ENCODE data around the gene SLC39A6.
"Not testable (repeated sequence)": the region's sequence is repeated elsewhere in the genome, so short reads cannot be mapped to it uniquely, and the experiment has no call there.

SLC39A6 gene

DNA sequence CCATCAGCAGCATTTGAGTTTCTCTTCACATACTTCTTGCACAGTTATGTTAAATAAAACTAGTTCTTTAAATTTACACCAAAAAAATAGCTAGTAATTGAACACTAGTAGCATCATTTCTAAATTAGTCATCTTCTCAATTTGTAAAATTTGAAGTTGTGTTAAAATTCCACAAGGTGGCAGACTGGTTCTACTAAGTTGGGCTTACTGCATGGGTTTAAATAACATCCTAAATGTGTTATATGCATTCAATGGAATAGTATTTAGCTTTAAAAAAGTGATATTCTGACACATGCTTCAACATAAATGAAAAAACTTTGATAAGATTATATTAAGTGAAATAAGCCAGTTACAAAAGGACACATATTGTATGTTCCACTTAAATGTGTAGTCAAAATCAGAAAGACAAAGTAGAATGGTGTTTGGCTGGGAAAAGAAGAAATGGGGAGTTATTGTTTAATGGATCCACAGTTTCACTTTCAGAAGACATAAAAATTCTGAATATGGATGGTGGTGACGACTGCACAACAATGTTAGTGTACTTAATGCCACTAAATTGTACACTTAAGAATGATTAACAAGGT, 33.1 kb downstream of the SLC39A6 start:
- peak; percentile 64 for DNase-seq

DNA sequence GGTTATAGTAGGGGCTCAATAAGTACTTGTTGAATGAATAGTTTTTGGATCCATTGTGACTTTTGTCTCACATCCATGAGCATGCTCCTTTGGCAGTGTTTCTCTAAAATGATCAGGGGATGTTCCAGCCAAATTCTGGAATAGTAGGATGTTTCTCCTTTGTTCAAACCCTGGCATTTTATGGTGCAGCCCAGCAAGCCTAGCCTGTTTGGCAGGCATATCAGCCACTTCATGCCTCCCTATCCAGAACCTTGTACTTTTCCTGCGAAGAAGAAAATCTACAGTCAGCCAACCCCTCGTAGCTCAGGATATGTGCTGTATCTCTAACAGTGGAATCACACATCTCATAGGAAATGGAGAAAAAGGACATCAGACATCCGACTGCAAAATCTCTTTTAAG, 34.7 kb downstream of the SLC39A6 start:
- no peak for DNase-seq

DNA sequence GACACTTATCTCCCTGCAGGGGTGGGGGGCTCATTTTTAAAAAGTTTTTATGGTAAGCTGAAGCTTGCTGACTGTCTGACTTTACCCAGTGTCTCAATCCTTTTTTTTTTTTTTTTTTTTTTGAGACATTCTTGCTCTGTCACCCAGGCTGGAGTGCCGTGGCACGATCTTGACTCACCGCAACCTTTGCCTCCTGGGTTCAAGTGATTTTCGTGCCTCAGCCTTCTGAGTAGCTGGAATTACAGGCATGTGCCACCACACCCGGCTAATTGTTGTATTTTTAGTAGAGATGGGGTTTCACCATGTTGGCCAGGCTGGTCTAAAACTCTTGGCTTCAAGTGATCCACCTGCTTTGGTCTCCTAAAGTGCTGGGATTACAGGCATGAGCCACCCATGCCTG, 37.0 kb downstream of the SLC39A6 start:
- DNase-seq: not testable (repeated sequence)

DNA sequence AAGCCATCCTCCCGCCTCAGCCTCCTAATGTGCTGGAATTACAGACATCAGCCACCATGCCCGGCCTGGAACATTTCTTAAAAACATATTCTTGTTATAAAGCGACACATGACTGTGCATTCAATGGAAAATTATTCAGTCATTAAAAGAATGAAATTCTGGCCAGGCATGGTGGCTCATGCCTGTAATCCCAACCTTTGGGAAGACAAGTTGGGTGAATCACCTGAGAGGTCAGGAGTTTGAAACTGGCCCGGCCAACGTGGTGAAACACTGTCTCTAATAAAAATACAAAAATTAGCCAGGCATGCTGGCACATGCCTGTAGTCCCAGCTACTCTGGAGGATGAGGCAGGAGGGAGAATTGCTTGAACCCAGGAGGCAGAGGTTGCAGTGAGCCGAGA, 40.1 kb downstream of the SLC39A6 start:
- DNase-seq: no peak

DNA sequence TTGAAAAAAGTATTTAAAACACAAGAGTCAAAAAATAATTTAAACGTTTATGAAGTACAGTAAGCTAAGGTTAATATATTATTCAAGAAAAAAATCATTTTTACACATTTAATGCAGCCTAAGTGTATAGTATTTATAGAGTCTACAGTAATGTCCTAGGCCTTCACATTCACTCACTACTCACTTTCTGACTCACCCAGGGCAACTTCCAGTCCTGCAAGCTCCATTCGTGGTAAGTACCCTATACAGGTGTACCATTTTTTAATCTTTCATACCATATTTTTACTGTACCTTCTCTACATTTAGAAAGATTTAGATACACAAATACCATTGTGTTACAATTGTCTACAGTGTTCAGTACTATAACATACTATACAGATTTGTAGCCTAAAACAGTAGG, 40.9 kb downstream of the SLC39A6 start:
- no peak for DNase-seq

DNA sequence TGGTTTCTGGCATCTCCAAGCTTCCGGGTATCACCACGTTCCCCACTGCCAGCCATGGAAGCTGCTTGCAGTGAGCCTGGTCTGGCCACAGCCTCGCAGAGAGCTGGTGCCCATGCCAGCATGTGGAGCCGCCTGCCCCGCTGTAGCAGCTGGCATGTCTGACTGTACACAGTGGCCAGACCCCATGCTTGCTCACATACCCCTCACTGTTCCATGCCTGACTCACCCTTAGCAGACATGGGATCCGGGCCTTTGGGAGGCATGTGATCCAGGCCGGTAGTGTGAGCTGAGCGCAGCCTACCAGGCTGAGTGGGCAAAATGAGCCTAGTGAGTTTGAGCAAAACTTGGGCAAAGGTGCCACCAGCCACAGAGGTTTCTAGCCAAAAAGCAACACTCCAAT, 43.0 kb downstream of the SLC39A6 start:
- no peak for DNase-seq

DNA sequence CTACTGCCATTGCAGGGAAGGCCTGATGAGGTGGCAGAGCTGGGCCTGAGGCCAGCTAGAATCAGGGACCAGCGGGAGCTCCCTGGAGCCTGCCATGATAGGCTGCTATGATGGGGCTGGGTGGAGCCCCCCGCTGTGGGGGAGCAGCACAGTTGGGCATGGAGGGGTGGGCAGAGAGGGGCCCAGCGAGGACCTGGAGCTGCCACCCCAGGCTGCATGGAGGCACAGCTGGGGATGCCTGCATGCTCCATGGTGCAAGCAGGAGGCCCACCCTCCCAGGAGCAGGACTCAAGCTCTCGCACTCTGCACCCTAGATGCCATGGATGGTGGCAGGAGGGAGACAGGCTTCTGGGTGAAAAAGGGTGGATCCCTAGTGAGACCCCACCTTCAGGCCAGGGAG, 43.9 kb downstream of the SLC39A6 start:
- DNase-seq: no peak

DNA sequence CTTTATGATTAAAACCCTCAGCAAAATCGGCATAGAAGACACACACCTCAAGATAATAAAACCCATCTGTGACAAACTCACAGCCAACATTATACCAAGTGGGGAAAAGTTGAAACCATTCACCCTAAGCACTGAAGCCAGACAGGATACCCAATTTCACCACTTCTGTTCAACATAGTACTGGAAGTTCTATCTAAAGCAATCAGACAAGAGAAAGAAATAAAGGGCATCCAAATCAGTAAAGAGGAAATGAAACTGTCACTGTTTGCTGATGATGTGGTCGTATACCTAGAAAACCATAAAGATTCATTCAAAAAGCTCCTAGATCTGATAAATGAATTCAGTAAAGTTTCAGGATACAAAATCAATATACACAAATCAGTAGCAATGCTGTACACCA, 45.4 kb downstream of the SLC39A6 start:
- peak; percentile 67 for DNase-seq

DNA sequence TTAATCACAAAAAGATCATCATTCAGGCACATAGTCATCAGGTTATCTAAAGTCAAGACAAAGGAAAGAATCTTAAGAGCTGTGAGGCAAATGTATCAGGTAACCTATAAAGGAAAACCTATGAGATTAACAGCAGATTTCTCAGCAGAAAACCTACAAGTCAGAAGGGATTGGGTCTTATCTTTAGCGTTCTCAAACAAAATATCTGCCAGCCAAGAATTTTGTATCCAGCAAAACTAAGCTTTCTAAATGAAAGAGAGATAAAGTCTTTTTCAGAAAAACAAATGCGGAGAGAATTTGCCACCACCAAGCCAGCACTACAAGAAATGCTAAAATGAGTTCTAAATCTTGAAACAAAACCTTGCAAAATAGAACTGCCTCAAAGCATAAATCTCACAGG, 48.0 kb downstream of the SLC39A6 start:
- DNase-seq: not testable (repeated sequence)

DNA sequence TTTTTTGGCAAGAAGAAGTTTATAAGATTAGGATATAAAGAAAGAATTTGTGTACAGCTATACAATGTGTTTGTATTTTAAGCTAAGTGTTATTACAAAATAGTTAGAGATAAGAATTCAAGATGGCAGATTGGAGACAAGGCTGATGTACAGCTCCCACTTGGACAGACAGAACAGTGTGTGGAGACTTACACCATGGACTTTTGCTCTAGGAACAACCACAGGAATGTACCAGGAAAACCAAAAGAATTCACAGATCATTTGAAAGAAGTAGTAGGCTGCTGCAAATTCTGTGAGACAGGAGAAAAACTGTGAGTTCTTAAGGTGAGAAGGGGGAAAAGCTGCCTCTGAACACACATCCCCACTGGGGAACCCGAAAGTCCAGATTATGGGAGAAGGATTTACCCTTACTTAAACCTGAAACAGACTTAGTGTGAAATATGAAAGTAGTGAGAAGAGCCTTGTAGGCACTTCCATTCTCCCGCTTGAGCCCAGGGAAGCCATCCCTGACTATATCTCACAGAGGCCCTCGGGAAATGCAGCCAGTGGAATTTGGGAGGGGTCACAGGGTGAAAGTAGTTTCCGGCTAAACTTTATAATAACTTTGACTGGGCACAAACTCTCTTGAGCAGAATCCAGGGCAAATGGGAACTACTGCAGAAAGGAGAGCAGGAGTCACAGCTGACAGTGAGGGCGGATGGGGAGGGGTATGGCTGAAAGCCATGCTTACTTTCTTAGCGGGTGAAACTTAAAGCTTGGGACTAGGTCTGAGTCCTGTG, 50.2 kb downstream of the SLC39A6 start:
- DNase-seq: no peak

DNA sequence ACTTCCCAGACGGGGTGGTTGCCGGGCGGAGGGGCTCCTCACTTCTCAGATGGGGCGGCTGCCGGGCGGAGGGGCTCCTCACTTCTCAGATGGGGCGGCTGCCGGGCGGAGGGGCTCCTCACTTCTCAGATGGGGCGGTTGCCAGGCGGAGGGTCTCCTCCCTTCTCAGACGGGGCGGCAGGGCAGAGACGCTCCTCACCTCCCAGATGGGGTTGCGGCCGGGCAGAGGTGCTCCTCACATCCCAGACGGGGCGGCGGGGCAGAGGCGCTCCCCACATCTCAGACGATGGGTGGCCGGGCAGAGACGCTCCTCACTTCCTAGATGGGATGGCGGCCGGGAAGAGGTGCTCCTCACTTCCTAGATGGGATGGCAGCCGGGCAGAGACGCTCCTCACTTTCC, 51.4 kb downstream of the SLC39A6 start:
- not testable (repeated sequence) for DNase-seq

DNA sequence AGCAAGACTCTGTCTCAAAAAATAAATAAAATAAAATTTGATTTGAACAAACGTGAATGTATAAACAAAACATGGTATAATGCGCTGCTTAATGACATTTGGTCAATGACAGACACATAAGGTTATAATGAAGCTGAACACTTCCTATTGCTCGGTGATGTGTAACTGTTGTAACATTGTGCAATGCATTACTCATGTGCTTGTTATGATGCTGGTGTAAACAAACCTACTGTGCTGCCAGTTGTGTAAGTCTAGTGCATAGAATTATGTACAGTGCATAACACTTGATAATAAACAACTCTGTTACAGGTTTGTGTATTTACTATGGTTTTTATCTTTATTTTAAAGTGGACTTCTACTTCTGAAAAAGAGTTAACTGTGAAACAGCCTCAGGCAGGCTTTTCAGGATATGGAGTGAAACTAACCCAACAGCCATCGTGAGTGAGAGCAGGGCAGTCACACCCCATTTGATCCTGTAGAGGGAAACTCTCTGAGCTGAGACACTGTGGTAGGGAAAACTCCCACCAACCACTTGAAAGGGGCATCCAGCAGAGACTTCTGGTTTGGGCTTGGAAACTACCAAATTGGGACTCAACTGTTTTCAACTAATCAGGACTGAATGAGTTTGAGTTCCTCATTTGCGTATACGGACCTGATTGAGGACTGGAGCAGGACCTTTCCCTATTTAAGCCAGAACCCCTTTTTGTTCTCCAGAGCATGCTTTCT, 53.1 kb downstream of the SLC39A6 start:
- peak; percentile 86 for DNase-seq

DNA sequence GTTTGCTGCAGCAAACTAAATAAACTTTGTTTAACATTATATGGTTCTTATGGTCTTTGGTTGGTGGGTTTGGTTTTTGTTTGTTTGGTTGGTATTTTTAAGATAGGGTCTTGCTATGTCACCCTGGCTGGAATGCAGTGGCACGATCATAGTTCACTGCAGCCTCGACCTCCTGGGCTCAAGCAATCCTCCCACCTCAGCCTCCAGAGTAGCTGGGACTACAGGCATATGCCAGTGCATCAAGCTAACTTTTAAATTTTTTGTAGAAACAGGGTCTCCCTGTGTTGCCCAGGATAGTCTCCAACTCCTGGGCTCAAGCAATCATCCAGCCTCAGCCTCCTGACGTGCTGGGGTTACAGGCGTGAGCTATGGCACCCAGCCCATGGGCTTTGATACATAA, 54.7 kb downstream of the SLC39A6 start:
- no peak for DNase-seq

DNA sequence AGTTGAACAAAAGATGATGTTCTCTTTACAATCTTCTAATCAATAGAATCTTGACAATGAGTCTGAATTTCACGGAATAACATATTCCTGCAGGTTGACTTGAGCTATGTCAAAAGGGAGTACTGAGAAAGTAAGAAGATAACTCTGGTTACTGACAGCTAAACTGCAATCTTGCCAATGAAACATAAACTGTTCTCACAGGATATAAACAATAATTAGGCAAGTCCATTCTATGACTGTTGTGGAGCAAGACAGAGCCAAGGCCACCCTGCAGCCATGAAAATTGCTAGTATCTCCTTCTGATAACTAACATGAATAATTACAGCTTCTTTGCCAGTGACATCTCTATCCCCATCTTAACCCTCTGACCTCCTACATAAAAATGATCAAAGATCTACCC, 55.5 kb downstream of the SLC39A6 start:
- no peak for DNase-seq

DNA sequence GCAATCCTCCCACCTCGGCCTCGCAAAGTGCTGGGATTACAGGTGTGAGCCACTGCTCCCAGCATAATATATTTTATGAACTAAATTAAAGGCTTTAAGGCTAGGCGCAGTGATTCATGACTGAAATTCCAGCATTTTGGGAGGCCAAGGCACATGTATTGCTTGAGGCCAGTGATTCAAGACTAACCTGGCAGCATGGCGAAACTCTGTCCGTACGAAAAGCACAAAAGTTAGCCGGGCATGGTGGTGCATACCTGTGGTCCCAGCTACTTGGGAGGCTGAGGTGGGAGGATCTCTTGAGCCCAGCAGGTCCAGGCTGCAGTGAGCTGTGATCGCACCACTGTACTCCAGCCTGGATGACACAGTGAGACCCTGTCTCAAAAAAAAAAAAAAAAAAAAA, 56.7 kb downstream of the SLC39A6 start:
- DNase-seq: not testable (repeated sequence)

DNA sequence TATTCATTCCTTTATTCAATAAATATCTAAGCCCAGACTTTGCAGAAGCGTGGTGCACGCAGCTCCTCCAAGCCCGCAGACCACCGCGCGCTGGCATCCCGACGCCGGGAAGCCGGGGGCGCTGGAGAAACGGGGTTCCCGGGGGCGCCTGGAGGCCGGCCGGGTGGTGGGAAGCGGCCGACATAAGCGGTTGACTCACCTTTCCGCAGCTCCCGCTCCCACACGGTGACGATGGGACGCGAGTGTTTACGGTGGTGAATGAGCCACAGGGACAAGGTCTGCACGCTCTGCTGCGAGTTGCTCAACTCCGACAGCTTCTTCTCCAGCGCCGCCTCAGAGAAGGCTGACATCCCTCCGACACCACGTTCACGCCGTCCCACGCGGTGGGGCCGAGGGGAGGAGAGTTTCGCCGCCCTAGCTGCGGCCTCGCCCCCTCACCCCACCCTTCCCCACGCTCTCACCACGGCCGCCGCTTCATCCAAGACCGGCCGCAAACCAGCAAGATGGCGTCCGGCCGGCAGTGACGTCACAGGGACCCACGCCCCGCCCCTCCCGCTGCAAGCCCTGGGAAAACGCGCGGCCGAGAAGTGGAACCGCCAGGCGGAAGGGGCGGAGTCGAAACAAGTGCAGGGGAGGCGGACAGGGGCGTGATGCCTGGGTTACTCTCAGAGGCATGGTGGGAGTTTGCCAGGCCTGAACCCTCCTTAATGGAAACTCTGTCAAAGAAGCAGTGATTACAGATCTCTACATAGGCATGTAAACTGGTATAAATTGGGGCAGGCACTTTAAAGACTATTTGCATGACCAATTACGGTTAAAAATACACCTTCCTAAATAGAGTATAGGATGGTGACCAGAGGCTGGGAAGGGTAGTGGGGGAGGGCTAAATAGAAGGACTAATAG, 61.8 kb downstream of the SLC39A6 start, which contains the start of gene RPRD1A:
Gene RPRD1A, minus strand, starts transcription at position 505 of the 903 bp plus-strand sequence. Its CDS starts 155 bp downstream, at position 350.
- DNase-seq: peak; percentile 92

DNA sequence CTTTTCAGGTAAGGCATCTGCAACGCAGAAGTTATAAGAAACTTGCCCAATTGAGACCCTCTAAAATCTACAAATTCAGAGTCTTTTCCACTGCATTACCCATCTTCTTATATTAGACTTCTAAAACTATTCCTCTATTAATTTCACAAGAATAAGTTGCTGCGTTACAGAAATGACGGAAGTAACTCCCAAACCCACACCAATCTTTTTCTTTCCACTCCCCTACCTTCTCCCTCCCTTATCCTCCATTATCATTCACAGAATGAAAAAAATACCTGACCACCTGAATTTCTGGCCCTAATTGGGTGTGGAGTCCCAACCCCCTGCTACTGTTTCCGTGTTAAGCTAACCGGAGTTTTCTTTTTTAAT, 62.5 kb downstream of the SLC39A6 start:
- DNase-seq: no peak

DNA sequence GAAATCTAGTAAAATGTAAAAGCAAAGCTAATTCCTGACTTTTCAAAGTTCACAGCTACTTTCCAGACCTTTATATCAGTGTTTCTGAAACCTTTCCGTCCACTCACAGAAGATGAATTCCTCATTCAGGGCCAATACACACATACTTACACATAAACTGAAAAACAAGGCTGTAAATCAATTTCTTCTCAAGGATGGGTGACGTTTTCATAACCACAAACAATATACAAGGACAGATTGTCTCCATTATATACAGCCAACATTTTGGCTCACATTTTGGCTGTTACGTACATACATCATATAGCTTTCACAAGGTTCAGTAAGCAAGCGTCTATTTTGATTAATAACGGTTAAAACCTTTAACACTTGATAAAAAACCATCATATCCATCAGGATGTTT, 63.1 kb downstream of the SLC39A6 start:
- no peak for DNase-seq

DNA sequence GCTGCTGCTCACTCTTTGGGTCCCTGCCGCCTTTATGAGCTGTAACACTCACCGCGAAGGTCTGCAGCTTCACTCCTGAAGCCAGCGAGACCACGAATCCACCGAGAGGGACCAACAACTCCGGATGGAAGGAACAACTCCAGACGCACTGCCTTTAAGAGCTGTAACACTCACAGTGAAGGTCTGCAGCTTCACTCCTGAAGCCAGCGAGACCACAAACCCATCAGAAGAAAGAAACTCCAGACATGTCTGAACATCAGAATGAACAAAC, 64.4 kb downstream of the SLC39A6 start:
- not testable (repeated sequence) for DNase-seq

DNA sequence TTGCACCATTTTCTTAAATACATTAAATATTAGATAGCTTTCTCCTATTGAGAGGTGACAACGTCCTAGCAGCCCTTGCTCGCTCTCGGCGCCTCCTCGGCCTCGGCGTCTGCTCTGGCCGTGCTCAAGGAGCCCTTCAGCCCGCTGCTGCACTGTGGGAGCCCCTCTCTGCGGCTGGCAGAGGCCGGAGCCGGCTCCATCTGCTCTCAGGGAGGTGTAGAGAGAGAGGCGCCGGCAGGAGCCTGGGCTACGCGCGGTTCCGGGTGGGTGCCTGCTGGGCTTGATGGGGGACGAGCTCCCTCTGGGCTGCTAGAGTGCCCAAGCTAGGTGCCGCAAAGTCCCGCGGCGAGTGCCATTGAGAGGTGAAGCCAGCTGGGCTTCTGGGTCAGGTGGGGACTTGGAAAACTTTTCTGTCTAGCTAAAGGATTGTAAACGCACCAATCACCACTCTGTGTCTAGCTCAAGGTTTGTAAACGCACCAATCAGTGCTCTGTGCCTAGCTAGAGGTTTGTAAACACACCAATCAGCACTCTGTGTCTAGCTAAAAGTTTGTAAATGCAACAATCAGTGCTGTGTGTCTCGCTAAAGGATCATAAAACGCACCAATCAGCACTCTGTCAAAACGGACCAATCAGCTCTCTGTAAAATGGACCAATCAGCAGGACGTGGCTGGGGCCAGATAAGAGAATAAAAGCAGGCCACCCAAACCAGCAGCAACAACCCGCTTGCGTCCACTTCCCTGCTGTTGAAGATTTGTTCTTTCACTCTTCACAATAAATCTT, 64.9 kb downstream of the SLC39A6 start:
- no peak for DNase-seq

DNA sequence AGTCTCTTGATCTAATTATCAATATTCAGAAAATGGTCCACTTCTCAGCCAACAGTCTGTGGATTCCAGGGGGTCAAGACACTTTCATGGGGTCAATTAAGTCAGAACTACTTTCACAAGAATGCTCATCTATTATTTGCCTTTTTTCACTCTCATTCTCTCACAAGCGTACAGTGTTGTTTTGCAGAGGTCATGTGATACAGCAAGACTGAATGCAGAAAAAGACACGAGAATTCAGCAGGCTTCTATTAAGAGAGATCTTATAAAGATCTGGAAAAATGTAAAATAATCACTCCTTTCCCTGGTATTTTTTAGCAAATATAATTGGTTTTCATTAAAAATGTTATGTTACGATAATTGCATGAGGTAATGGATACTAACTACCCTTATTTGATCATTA, 70.5 kb downstream of the SLC39A6 start:
- DNase-seq: no peak
